Astrocyte (in vitro differentiated cells and primary cell): ENCODE results near the gene GGCX. TPM values are rescaled to one million over a fixed set of nuclear protein-coding genes. Genes with fewer than 3 reads are reported as not detected.

ENCODE experiments used
- DNase-seq: peaks from one replicate; pipeline ENCODE4 v3.0.0-alpha.2; 2010; ENCODE audit warnings: low read depth
- FAIRE-seq: peaks from 2 replicates; lab custom pipeline; 2011; peaks lifted over from hg19 to GRCh38; lab: Jason Lieb, UNC
- H2AFZ ChIP-seq: 2 replicates; pipeline ENCODE4 v1.6.0; 2012; ENCODE audit warnings: low read depth, low read length, inconsistent platforms
- H3K27ac ChIP-seq: 2 replicates; pipeline ENCODE4 v1.5.1; 2011; ENCODE audit warnings: low read depth, low read length, inconsistent platforms
- H3K27me3 ChIP-seq: 2 replicates; pipeline ENCODE4 v1.6.0; 2011; ENCODE audit warnings: low read length, inconsistent platforms; ENCODE audit not compliant: insufficient read depth
- H3K36me3 ChIP-seq: 2 replicates; pipeline ENCODE4 v1.5.1; 2011; ENCODE audit warnings: low read length, inconsistent platforms; ENCODE audit not compliant: insufficient read depth
- H3K4me1 ChIP-seq: 2 replicates; pipeline ENCODE4 v1.5.1; 2011; ENCODE audit warnings: low read length, inconsistent platforms; ENCODE audit not compliant: insufficient read depth
- H3K4me2 ChIP-seq: 2 replicates; pipeline ENCODE4 v1.6.0; 2012; ENCODE audit warnings: low read length, inconsistent platforms
- H3K4me3 ChIP-seq: 2 replicates; pipeline ENCODE4 v1.5.1; 2011; ENCODE audit warnings: low read depth, mild to moderate bottlenecking, low read length, inconsistent platforms; ENCODE audit not compliant: insufficient read depth
- H3K79me2 ChIP-seq: 2 replicates; pipeline ENCODE4 v1.6.0; 2012; ENCODE audit warnings: mild to moderate bottlenecking, low read length, inconsistent platforms; ENCODE audit not compliant: insufficient read depth
- H3K9ac ChIP-seq: 2 replicates; pipeline ENCODE4 v1.6.0; 2012; ENCODE audit warnings: mild to moderate bottlenecking, low read length, inconsistent platforms
- H3K9me3 ChIP-seq: 2 replicates; pipeline ENCODE4 v1.5.1; 2012; ENCODE audit warnings: low read depth, mild to moderate bottlenecking, low read length, inconsistent platforms; ENCODE audit not compliant: insufficient read depth
- H4K20me1 ChIP-seq: 2 replicates; pipeline ENCODE4 v1.6.0; 2012; ENCODE audit warnings: low read length, inconsistent platforms; ENCODE audit not compliant: insufficient read depth
- H3K27ac Mint-ChIP-seq: one replicate; pipeline ENCODE4 v1.8.0; 2021; ENCODE audit warnings: mild to moderate bottlenecking, mixed read lengths; ENCODE audit not compliant: unreplicated experiment
- H3K27me3 Mint-ChIP-seq: one replicate; pipeline ENCODE4 v1.8.0; 2021; ENCODE audit warnings: low read depth, mixed read lengths; ENCODE audit not compliant: unreplicated experiment
- H3K36me3 Mint-ChIP-seq: one replicate; pipeline ENCODE4 v1.8.0; 2021; ENCODE audit warnings: low read depth, mixed read lengths; ENCODE audit not compliant: unreplicated experiment
- H3K4me1 Mint-ChIP-seq: one replicate; pipeline ENCODE4 v1.8.0; 2021; ENCODE audit warnings: low read depth, mixed read lengths; ENCODE audit not compliant: unreplicated experiment
- H3K4me3 Mint-ChIP-seq: one replicate; pipeline ENCODE4 v1.8.0; 2021; ENCODE audit warnings: mild to moderate bottlenecking, moderate library complexity, mixed read lengths; ENCODE audit not compliant: unreplicated experiment
- H3K9me3 Mint-ChIP-seq: one replicate; pipeline ENCODE4 v1.8.0; 2021; ENCODE audit warnings: mild to moderate bottlenecking, mixed read lengths; ENCODE audit not compliant: unreplicated experiment
- CTCF ChIP-seq: IDR thresholded peaks from 2 replicates; pipeline ENCODE4 v1.5.1; 2011; ENCODE audit warnings: low read depth, mild to moderate bottlenecking, inconsistent platforms, low read length, moderate library complexity; ENCODE audit not compliant: insufficient read depth
- EZH2 ChIP-seq: IDR thresholded peaks from 2 replicates; pipeline ENCODE4 v1.6.1; 2012; ENCODE audit warnings: mild to moderate bottlenecking, low read length, inconsistent platforms; ENCODE audit not compliant: insufficient read depth
- total RNA-seq: library from RNA; stranded (reverse); gene quantifications from 2 replicates; pipeline ENCODE4 v1.2.1, GENCODE V29; 2021

The GGCX gene
- total RNA-seq, 1 donor from 2014 or later = 79.0 TPM

GRCh38 chr2:85531589-85531988, 29.7 kb downstream of the GGCX start:
- no peak for FAIRE-seq
- Histone ChIP-seq H3K27me3 (peaks cover 3% of the 10 kb centered on the region), H3K4me3 (no peak overlapping the region), H3K4me2 (no peak overlapping the region), H2AFZ (no peak overlapping the region), H4K20me1 (no peaks in the 10 kb centered on the region), H3K9ac (no peak overlapping the region), H3K9me3 (no peaks in the 10 kb centered on the region), H3K4me1 (peaks cover 4% of the 10 kb centered on the region), H3K27ac (no peak overlapping the region), H3K79me2 (no peaks in the 10 kb centered on the region), H3K36me3 (no peaks in the 10 kb centered on the region)
- H3K27me3 Mint-ChIP-seq = peaks cover 9% of the 10 kb centered on the region
- no peaks in the 10 kb centered on the region for H3K9me3 Mint-ChIP-seq
- H3K36me3 Mint-ChIP-seq = no peaks in the 10 kb centered on the region
- no peak overlapping the region for H3K27ac Mint-ChIP-seq
- peaks cover 4% of the 10 kb centered on the region for H3K4me1 Mint-ChIP-seq
- DNase-seq = no peak
- H3K4me3 Mint-ChIP-seq = no peak overlapping the region
- no peak for TF ChIP-seq CTCF
- no peak for TF ChIP-seq EZH2

- Mint-ChIP-seq H3K36me3 (no peaks in the 10 kb centered on the region), H3K4me1 (no peaks in the 10 kb centered on the region), H3K9me3 (no peaks in the 10 kb centered on the region), H3K4me3 (no peak overlapping the region), H3K27me3 (peaks cover 10% of the 10 kb centered on the region), H3K27ac (no peak overlapping the region)
- no peak overlapping the region for H3K27ac ChIP-seq
- DNase-seq = no peak
- H3K79me2 ChIP-seq = no peaks in the 10 kb centered on the region
- no peak for TF ChIP-seq CTCF
- no peak for TF ChIP-seq EZH2
- H3K36me3 ChIP-seq = no peaks in the 10 kb centered on the region
- H4K20me1 ChIP-seq = no peaks in the 10 kb centered on the region
- H3K4me1 ChIP-seq = no peaks in the 10 kb centered on the region
- H3K27me3 ChIP-seq = peaks cover 3% of the 10 kb centered on the region
- no peak for FAIRE-seq
- no peak overlapping the region for H3K4me2 ChIP-seq
- no peak overlapping the region for H3K4me3 ChIP-seq
- no peak overlapping the region for H2AFZ ChIP-seq
- no peak overlapping the region for H3K9ac ChIP-seq
- no peaks in the 10 kb centered on the region for H3K9me3 ChIP-seq
These were observed 31.5 kb downstream of the GGCX start for GRCh38 chr2:85529809-85530208.

GRCh38 chr2:85528355-85528754, 32.9 kb downstream of the GGCX start:
- no peaks in the 10 kb centered on the region for H3K9me3 ChIP-seq
- H4K20me1 ChIP-seq = no peaks in the 10 kb centered on the region
- Mint-ChIP-seq H3K9me3 (no peaks in the 10 kb centered on the region), H3K36me3 (no peaks in the 10 kb centered on the region), H3K4me3 (no peak overlapping the region), H3K27ac (no peak overlapping the region), H3K4me1 (no peaks in the 10 kb centered on the region), H3K27me3 (peaks cover 10% of the 10 kb centered on the region)
- H3K4me1 ChIP-seq = no peaks in the 10 kb centered on the region
- no peak for TF ChIP-seq EZH2
- no peak for TF ChIP-seq CTCF
- no peak overlapping the region for H3K4me3 ChIP-seq
- H3K36me3 ChIP-seq = no peaks in the 10 kb centered on the region
- no peak overlapping the region for H3K4me2 ChIP-seq
- H3K9ac ChIP-seq = no peak overlapping the region
- H3K27me3 ChIP-seq = peaks cover 3% of the 10 kb centered on the region
- FAIRE-seq = no peak
- H2AFZ ChIP-seq = no peak overlapping the region
- H3K79me2 ChIP-seq = no peaks in the 10 kb centered on the region
- no peak overlapping the region for H3K27ac ChIP-seq
- DNase-seq = no peak
